GF-D8 (cell line): ENCODE data around the gene CKS2.
"Not testable (repeated sequence)": the region's sequence is repeated elsewhere in the genome, so short reads cannot be mapped to it uniquely, and the experiment has no call there.

Source experiments
- DNase-seq: peaks from one replicate; lab custom pipeline; 2025; lab: John Stamatoyannopoulos, UW

CKS2 gene

DNA sequence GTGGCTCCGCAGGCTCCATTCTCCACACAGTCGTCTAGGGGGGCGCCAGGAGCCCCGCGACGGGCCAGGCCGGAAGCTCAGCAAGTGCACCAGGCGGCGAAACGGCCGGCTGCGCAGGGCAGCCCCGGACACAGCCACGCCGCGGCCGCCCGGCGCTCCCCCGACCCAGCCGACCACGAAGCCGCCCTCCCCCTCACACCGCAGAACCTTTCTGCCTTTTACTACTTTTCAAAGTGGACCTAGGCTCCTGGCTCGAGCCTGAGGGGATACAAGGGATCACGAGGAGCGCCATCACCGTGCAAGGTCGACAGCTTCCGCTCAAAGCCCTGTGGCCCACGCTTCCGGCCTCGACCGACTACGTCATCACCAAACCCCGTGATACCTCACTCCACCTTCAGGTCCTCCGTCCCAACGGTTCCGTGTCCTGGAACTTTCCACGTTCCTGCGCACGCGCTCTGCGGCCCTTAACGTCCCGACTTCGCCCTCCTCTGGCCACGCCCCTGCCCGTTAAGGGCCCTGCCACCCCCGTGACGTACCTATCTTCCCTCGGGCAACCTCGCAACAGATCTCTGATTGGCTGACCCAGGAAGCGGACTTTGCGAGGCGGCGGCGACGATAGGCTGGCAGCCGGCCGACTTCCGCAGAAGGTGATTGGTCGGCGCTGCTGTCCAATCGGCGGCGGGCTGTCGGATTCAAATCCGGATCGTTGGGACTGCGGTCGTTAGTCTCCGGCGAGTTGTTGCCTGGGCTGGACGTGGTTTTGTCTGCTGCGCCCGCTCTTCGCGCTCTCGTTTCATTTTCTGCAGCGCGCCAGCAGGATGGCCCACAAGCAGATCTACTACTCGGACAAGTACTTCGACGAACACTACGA is at the start of gene CKS2:
Gene CKS2, plus strand, starts transcription at position 721 of the 871 bp plus-strand sequence. Its CDS starts 98 bp downstream, at position 819.
- peak; percentile 99 for DNase-seq

DNA sequence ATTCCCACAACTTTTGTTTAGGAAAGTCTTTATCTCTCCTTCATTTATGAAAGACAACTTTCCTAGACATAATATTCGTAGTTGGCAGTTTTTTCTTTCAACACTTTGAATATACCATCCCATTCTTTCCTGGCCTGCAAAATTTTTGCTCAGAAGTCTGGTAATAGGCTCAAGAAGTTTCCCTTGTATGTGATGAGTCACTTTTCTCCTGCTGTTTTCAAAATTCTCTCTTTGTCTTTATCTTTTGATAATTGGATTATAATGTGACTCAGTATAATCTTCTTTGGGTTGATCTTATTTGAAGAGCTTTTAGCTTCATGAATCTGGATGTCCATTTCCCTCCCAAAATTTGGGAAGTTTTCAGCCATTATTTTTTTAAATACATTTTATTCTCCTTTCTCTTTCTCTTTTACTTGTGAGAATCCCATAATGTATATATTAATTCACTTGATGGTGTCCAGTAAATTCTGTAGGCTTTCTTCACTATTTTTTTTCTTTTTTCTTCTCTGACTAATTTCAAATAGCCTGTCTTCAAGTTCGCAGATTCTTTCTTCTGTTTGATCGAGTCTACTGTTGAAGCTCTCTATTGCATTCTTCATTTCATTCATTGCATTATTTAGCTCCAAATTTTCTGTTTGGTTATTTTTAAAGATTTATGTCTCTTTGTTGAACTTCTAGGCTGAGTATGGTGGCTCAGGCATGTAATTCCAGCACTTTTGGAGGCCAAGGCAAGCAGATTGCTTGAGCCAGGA is 37.3 kb upstream of the CKS2 start:
- DNase-seq: no peak

DNA sequence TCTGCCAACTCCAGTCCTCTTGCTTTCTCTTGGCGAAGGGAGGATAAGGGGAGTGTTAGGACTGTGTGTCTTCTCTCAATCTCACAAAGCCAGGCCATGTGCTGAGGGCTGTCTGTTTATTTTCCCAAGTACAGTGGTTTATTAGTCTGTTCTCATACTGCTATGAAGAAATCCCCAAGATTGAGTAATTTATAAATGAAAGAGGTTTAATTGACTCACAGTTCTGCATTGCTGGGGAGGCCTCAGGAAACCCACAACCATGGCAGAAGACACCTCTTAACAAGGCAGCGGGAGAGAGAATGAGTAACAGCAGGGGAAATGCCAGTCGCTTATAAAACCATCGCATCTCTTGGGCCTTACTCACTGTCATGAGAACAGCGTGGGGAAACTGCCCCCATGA is 36.2 kb upstream of the CKS2 start:
- peak; percentile 20 for DNase-seq

DNA sequence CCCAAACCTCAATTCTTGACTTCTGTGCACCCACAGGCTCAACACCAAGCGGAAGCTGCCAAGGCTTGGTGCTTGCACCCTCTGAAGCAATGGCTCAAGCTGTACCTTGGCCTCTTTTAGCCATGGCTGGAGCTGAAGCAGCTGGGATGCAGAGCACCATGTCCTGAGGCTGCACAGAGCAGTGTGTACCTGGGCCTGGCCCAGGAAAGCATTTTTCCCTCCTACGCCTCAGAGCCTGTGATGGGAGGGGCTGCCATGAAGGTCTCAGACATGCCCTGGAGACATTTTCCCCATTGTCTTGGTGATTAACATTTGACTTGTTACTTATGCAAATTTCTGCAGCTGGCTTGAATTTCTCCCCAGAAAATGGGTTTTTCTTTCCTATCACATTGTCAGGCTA is 35.0 kb upstream of the CKS2 start:
- DNase-seq: not testable (repeated sequence)

DNA sequence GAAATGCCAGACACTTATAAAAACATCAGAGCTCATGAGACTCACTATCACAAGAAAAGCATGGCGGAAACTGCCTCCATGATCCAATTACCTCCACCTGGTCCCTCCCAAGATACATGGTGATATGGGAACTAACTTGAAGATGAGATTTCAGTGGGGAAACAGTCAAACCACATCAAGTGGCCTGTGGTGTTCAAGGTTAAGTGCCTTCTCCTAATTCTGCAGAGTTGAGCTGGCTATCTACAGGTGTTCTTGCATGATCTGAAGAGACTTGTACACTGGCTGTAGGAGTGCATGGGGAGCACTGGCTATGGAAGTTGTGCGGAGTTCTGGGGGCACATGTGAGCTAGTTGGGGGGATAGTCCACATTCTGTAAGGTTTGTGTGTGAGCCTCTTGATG is 34.0 kb upstream of the CKS2 start:
- no peak for DNase-seq

DNA sequence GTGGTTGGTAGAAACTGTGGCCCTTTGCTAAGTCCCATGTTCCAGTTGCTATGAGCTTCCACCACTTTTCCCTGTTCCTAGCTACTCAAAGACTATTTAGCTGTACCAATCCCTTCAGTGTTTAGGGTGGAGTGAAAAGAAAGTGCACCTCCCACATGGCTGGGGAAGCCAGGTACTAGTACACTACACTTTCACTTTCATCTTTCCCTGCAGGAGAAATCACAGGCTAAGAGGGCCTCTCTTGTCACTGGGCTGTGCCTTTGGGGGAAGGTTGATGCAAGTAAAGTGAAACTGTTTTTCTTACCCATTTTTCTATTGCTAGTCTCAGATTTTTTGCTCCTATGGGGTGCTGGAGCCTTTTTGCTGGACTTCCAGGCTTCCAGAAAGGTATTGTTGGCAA is 33.5 kb upstream of the CKS2 start:
- no peak for DNase-seq

DNA sequence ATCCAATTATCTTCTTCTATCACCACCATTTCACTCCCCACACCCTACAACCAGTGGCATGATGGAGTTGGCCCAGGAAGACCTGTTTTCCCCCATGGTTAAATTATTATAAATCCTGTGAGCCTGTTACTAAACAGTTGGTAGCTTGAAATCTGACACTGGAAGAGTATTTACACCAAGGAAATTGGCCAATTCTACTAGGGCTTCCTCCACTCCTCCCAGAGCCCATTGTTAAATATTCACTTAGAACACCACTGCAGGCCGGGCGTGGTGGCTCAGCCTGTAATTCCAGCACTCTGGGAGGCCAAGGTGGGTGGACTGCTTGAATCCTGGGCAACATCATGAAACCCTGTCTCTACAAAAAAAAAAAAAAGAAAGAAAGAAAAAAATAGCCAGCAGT is 32.4 kb upstream of the CKS2 start:
- DNase-seq: peak; percentile 5

DNA sequence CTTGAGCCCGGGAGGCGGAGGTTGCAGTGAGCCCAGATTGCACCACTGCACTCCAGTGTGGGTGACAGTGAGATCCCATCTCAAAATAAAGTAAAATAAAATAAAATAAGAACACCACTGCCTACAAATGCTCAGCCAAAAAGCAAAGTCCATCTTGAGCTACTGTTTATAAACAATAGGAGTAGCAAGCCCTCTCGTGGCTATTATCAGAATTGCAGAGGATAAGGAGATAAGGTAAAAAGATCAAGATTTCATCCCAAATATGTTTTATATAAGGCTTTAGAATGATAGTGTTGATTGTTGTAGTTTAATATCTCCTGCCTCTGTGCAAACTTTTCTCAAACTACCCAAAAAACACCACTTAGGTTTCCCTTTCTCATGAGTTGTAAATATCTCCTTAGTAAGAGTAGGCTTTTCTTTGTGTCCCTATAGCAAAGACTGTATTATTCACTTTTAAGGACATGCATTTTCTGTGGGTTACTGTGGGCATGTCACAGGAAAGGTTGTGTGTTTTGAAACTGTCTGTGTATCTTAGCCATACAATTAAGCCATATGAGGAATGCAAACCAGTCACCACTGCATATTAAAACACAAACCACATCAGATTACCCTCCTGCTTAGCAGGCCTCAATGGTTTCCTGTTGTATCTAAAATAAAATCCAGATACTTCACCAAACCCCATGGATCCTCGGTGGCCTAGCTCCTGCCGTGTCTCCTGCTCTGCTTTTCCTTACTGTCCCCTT is 31.8 kb upstream of the CKS2 start:
- DNase-seq: peak; percentile 51

DNA sequence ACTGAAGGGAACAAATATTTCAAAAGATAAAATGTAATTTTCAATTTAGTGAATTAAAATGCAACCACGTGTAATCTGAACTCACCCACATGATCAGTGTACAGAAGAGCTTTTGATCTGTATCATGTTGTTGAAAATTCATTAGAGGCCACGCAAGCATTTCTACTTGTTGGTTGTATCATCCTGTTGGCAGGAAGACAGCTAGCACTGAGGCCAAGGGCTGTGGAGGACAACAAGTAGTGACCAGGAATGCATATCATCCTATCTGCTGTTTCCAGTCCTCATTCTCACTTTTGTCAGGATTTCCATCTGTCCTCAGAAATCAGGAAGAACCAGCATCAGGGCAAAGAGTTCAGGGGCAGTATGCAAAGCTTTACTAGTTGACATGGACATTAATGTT is 29.9 kb upstream of the CKS2 start:
- no peak for DNase-seq

DNA sequence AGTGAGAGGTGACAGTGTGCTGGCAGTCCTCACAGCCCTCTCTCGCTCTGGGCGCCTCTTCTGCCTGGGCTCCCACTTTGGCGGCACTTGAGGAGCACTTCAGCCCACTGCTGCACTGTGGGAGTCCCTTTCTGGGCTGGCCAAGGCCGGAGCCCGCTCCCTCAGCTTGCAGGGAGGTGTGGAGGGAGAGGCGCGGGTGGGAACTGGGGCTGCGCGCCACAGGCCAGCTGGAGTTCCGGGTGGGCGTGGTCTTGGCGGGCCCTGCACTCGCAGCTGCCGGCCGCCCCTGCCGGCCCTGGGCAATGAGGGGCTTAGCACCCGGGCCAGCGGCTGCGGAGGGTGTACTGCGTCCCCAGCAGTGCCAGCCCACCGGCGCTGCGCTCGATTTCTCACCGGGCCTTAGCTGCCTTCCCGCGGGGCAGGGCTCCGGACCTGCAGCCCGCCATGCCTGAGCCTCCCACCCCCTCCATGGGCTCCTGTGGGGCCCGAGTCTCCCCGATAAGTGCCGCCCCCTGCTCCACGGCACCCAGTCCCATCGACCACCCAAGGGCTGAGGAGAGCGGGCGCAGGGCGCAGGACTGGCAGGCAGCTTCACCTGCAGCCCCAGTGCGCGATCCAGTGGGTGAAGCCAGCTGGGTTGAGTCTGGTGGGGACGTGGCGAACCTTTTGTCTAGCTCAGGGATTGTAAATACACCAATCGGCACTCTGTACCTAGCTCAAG is 28.6 kb upstream of the CKS2 start:
- not testable (repeated sequence) for DNase-seq

DNA sequence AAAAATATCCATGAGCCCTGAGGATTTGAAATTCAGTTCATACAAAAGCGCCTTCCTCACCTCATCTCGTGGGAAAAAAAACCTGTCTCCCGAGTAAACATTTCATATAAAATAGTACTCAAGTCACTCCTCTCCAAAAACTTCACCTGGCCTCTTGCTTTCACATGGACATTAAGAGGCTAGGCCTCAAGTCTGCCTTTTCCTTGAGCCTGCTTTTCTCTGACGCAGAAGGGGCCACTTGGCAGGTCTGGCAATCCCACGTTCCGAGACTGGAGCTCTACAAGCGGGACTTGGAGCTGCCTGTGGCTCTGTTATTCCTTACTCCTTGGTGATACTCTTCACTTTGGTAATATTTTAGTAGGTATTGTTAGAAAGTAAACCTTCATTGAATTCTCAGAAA is 26.9 kb upstream of the CKS2 start:
- DNase-seq: no peak

DNA sequence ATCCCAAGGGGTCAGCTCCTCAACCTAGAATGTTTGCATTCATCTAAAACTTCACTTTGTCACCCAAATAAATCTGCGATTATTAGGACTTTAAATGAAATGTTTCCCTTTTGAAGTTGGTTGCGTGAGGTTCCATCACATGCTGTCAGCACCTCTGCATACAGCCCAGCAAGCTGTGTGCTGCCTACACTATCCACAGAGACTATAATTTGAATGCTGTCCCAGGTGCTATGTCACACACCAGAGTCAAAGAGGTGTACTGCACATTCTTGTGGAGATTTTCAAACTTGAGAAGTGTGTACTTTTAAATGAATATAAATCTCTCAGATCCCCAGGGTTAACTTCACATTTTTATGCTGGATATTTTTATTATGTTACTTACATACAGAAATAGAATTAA is 19.3 kb upstream of the CKS2 start:
- DNase-seq: no peak

DNA sequence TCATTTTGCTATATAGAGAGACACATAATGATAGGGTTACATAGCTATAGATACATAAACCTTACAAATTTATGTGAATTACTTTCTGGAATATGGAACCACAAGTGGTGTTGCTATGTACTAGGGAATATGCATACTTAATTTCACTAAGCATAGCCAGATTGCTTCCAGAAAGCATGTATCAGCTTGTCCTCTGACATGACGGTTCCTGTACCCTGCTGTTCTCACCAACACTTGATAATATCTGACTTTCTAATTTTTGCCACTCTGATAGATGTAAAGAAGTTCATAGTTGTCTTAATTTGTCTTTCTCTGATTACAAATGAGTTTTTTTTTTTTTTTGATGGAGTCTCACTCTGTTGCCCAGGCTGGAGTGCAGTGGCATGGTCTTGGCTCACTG is 18.0 kb upstream of the CKS2 start:
- no peak for DNase-seq

DNA sequence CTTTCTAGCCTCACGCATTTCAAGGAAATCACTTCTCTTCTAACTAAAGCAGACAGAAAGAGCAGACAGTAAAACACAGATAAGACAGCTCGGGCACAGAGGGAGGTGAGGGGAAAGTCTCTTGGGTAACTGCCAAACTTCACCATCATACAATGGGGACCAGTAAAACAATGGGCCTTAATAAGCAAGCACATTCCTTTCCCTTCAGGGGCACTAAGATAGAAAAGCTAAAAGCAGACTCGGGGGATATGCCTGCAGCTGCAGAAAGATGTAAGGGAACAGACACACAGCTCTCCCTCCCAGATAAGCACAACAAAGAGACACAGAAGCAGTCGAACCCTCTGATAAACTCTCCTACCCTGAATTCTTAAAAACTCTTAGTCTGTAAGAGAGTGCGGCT is 15.6 kb upstream of the CKS2 start:
- no peak for DNase-seq

DNA sequence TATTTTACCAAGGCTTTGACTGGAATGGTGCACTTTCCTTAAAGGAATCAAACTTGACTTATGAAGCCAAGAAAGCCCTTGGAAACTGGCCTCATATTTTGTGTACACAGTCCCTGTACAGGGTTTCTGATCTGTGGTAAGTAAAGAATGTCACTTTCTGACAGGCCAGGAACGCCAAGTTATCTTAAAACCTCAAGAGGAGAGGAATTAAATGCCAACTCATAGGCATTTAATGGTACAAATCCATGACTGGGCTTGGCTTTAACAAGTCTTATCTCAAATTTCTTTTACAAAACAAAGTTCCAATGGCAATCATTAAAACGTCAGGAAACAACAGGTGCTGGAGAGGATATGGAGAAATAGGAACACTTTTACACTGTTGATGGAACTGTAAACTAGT is 9.0 kb upstream of the CKS2 start:
- not testable (repeated sequence) for DNase-seq

DNA sequence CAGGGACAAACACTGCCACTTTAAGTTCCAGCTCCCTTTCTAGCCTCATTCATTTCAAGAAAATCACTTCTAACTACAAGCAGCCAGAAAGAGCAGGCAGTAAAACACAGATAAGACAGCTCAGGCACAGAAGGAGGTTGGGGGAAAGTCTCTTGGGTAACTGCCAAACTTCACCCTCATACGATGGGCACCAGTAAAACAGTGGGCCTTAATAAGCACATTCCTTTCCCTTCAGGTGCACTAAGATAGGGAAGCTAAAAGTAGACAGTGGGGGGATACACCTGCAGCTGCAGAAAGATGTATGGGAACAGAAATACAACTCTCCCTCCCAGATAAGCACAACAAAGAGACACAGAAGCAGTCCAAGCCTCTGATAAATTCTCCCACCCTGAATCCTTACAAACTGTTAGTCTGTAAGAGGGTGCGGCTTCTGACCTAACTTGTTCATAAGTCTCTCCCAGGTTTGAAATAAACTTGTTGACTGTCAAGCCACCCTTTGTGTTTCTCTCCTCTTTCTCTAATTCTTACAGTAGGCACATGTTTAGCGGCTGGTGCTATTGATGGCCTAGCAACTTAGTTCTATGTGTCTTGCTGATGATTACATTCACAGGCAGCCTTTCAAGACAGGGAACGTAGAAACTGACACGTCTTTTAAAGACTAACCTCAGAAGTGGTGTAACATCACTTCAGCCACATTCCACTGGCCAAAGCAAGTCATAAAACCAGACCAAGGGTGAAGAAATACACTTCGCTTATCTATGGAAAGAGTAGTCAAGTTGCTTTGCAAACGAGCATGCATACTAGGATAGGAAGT is 6.8 kb upstream of the CKS2 start:
- DNase-seq: peak; percentile 98

DNA sequence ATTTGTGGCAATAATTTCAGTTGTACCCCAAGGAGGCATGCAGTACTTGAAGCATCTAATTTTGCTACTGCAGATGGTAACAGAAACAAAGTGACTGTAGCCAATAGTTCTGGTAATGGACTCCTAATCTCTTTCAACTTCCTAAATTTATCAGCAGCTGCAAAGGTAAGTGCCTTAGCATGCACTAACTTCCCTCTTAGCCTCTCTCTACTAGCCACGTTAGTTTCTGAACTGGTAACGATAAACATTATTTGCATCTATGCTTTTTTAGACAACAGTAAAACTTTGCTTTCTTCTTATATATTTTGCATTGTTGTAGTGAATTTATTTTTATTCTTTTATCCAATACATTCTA is 6.2 kb upstream of the CKS2 start:
- DNase-seq: no peak

DNA sequence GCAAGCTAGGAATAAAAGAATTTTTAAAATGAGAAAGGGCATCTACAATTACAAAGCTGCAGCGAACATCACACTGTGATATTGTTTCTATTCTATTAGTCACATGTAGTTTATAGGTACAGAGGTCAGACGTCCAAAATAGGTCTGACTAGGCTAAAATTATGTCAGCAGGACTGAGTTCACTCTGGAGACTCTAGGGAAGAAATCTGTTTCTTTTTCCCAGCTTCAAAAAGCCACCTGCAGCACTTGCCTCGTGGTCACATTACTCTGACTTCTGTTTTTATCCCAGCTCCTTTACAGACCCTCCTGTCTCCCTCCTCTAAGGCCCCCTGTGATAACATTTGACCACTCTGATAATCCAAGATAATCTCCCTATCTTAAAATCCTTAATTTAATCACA is 5.1 kb upstream of the CKS2 start:
- no peak for DNase-seq

DNA sequence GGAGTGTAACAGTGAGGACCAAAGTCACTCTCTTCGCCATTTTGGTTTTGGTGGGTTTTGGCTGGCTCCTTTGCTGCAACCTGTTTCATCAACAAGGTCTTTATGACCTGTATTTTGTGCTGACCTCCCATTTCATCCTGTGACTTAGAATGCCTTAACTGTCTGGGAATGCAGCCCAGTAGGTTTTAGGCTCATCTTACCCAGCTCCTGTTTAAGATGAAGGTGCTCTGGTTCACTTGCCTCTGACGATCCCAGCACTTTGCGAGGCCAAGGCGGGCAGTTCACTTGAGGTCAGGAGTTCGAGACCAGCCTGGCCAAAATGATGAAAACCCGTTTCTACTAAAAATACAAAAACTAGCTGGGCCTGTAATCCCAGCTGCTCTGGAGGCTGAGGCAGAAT is 1.8 kb upstream of the CKS2 start:
- DNase-seq: no peak

DNA sequence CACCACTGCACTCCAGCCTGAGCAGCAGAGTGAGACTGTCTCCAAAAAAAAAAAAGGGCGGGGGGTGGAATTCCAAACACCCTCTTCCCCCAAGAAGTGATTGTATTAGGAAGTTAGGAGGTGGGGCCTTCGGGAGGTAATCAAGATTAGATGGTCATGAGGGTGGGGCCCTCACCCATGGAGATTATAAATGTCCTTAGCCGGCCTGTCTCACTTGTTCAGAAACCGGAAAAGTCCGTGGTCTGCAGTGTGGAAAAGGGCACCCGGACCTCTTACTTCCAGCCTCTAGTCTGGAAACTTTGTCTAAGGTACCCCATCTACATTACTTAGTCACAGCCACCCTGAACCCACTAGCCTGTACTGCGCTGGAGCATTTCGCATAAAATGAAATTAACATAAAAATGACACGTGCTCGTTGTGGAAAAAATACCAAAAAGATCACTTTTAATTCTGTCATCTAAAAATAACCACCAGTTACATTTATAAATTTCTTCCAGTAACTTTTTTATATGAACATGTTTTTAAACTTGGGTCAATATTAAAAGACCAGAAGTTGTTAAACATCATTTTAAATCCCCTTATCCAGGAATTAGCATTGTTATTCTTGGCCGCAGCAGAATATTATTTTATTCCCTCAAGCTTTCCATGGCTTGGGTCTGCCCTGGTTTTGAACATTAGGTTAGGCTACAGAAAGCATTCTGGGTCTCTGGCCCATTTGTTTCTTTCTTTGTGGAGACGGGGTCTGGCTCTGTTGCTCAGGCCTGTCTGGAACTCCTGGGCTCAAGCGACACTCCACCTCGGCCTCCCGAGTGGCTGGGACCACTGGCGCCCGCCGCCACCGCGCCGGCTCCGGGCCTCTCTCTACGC is 1.2 kb upstream of the CKS2 start:
- DNase-seq: no peak
